Stimulated activated CD4-positive, alpha-beta T cell treated with anti-CD3 and anti-CD28 coated beads, Interleukin-12 subunit alpha, Interleukin-12 subunit beta, amount 100 ng/mL, for 48 hours (primary cell): Measurements from ENCODE around the gene PDSS2.
A peak's percentile ranks its signal among the peaks of the same experiment; 100 is the strongest.
"Not testable (repeated sequence)": the region's sequence is repeated elsewhere in the genome, so short reads cannot be mapped to it uniquely, and the experiment has no call there.

ENCODE experiments used
- DNase-seq, 3 donors: peaks; one replicate each; pipeline ENCODE4 v3.0.0-alpha.2; 2020; ENCODE audit warnings: low read depth in 2 of 3, low spot score in 1 of 3

Gene PDSS2

DNA sequence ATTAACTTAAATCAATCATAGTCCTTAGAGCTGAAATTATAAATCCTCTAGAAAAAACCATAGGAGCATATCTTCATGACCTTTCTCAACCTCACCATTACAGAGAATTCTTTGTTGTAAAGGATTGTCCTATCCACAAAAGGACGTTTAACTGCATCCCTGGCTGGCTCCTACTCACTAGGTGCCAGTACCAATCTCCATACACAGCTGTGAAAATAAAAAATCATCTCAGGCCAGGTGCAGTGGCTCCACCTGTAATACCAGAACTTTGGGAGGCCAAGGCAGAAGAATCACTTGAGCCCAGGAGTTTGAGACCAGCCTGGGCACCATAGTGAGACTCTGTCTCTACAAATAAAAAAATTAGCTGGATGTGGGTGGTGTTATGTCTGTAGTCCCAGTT lies 89.9 kb downstream of the PDSS2 start:
- no peak for DNase-seq

DNA sequence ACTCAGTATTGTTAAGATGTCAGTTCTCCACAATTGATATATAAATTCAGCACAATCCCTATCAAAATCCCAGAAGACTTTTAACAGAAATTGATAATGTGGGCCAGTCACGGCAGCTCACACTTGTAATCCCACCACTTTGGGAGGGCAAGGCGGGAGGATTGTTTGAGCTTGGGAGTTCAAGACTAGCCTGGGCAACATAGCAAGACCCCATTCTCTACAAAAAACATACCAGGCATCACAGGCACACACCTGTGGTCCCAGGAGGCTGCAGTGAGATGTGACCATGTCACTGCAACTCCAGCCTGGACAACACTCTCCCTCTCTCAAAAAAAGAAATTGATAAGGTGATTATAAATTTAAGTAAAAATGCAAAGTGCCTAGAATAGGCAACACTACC lies 90.9 kb downstream of the PDSS2 start:
- DNase-seq = no peak

DNA sequence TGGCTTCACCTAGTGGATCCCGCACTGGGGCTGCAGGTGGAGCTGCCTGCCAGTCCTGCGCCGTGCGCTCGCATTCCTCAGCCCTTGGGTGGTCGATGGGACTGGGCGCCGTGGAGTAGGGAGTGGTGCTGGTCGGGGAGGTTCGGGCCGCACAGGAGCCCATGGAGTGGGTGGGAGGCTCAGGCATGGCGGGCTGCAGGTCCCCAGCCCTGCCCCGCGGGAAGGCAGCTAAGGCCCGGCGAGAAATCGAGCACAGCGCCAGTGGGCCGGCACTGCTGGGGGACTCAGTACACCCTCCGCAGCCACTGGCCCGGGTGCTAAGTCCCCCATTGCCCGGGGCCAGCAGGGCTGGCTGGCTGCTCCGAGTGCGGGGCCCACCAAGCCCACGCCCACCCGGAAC lies 95.2 kb downstream of the PDSS2 start:
- DNase-seq = not testable (repeated sequence)

DNA sequence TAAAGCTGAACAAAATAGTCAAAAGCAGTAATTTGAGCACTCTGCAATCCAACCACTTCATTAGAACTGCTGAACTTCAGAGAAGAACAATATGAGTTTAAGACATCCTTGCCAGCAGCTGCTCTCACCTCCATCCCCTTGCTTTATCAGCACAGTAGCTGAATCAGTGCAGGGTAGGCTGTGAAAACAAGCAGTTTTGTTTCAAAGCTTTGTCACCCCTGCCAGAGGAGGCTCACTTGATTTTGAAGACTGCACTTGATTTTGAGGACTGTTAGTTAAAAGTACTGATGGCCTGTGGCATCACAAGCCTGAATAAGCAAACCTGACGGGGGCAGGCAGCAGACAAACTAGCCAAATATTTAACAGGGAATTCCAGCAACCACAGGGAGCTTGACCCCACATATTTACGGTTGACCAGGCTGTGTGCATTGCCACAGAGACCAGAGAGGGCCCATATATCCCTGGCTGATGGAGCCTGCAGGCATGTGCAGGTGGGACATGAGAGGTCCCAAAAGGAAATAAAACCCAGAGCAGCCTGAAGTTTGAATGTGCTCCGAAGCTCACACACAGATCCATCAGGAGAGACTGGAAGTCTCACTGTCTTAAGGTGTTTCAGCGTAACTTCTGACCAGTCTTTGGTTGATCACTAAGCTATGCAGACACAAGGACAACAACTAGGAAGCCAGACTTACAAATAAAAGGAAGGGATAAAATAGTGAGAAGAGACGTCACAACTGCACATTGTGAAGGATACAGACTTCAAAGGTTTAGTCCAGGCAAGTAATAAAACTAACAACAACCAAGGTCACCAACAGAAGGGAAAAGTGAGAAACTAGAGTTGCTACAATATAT lies 97.4 kb downstream of the PDSS2 start:
- DNase-seq = no peak

DNA sequence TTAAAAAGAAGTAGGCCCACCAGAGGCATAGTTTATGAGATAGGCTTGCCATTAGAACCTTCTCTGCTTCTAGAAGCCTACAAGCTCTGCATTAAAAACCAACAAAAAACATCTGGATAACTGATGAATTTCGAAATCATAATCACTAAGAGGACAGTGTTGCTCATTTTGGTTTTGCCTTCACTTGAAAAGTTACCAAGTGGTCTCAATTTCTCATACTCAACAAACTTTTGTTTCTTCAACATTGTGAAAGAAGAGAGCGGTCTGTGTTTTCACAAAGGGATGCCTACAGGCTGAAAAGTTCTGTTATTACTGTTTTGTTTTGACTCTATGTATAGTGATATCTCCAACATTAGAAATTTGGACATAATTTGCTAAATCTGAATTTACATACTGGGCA lies 98.9 kb downstream of the PDSS2 start:
- no peak for DNase-seq

DNA sequence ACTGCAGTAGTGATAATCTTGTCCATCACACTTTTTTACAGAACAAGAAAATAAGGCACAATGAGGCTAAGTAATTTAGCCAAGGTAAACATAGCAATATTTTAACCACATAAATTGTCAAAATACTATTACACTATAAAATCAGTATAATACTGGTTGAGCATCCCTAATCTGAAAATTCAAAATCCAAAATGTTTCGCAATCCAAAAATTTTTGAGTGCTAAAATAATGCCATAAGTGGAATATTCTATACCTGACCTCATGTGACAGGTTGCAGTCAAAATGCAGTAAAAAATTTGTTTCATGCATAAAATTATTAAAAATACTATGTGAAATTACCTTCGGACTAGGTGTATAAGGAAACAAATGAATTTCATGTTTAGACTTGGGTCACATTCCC lies 101.5 kb downstream of the PDSS2 start:
- no peak for DNase-seq

DNA sequence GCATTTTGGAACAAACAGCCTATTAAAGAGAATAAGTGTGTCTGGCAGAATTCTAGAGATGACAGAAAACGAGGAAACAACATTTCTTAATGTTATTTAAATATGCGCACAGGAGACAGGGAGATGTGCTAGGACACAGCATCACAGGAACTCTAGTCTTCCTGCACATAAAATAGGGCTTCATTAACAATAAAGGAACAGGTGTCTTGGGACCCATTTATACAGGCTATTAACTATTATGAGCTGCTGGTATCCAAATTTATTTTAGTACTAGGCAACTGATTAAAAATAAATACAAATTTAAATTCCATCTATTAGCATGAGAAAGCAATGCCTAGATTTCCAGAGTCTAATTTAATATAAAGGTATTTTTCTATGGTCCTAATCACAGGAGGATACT lies 102.3 kb downstream of the PDSS2 start:
- no peak for DNase-seq

DNA sequence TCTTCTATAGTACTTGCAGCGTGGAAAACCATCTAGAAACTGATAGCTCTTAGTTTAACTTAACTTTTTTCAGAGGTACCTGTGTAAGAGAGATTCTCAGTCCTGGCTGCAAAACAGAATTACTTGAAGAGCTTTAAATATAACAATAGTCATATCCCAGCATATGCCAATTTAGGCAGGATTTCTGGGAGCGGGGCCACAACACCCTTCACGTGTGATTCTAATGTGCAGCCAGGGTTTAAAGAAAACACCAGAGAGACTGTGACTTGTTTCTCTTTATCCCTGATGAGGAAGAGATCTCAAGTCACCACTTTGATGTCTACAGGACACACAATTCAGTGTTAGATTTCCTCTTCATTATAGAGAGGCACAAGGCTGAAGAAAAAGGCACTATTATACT lies 103.7 kb downstream of the PDSS2 start:
- no peak for DNase-seq

DNA sequence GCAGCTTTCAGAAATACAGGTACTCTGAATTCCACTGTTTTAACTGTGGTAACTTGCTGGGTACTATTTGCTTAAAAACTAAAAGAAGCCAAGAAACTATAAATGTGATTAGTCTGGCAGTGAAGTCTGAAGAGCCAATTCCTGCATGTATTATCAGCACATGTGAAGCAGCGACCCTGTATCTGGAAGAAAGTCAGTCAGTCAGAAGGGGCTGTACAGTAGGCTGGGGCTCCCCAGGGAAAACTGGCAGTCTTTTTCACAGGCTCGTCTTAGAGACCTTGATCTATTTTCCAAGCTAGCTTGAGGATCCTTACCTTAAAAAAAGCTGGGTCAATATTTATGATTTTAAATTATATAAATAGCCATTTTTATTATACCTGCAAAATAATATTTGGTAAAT lies 104.9 kb downstream of the PDSS2 start:
- DNase-seq = no peak

DNA sequence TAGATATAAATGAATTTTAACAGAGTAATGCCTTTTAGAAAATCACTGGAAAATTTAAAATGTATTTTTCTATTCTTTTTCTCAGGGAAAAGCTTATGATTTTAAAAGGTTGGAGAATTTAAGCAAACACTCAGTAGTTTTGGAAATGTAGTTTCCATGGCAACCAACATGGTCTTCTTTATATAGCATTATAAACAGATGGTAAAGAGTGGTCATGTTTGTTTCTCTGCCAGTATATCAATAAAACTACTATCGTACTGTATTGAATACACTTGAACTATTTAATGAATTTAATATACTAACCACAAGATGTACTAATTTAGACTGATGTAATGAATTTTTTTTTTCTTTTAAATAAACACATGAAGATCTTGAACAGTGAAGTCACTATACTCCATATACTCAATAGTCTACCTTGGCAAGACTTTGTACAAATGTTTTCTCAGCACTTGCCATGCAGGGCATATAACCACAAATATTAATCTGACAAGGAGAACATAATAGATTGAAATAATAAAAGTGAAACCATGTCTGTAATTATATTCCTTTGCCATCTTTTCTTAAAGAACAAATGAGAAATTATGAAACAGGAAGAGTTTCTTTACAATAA lies 105.5 kb downstream of the PDSS2 start:
- no peak for DNase-seq

DNA sequence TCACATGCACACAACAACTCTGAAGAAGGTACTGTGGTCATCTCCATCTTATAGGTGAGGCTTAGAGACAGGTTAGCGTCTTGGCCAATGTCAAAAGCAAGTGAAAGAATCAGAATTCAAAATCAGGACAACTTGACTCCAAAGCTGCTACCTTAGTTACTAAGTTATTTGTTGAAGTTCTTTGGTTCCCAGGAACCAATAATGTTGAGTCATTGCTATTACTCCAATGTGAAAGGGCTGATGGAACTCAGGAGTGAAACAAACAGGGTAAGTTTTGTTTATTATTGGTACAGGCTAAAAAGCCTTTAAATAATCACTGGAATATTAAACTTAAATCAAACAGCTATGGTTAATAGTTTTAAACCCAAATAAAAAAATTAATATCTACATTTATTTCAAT lies 111.1 kb downstream of the PDSS2 start:
- DNase-seq = no peak

DNA sequence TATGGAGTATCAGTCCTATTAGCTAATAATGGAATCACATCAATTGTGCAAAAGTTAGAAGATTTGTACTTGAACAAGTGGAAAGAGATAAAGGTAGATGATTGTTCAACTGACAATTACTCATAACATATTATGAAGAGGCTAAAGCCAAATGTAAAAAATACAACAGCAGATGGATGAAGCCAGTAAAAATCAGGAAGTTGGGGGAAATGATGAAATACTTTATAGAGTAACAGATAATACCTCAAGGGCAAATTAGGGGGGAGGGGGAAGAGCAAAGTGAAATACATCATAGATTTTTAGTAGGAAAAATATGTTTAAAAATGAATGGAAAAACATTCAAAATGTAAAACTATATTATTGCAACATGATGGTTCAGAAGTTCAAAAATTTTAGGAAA lies 114.0 kb downstream of the PDSS2 start:
- DNase-seq = no peak

DNA sequence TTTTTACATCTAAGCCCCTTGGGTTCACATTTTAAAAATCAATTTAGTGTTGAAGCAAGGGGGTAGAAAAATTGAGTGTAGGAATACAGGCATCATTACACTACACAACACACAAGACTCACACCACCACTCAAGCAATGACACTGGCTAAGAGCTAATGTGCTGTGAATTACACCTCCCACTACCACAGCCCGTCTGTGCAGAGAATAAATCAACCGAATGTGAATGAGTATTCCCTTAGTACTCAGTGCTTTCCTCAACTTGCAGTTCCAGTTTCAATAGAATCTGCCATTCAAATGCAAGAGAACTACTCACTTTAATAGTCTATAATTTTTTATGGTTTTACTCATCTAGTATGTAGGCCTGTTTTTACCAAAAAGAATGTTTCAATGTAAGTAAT lies 114.4 kb downstream of the PDSS2 start:
- DNase-seq = no peak

DNA sequence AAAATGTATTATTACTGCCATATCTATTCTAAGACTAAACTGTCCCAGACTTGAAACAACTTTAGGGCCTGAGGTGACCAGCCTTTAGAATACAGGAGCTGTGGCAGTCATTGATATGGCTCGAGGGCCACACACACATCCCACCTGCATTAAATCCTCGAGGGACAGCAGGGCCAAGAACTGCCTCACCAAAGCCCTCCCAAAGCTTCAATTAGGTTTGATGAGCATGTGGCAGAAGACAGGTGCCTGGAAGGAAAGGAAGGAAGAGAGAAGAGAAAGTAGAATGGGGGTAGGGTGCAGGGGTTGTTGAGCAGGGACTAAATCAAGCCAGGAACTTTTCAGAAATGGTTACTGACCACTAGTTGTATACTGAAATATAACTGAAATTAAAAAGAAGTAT lies 115.0 kb downstream of the PDSS2 start:
- no peak for DNase-seq

DNA sequence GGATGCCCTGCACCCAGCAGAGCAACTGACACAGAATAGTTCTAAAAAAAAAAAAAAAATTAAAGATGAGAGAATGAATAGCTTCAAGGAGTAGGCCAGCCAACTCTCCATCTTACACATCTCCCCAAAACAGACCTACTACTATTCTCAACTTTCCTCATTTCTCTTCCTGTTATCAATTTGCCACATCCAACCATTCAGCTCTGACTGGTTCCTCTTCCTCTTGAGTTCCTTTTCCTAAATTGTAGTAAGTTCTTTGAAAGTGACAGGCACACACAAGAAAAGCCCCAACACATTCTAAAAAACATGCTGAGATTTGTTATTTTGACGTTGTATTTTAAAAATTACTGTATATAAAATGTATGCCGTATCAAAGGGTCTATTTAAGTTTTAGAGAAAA lies 117.2 kb downstream of the PDSS2 start:
- DNase-seq = no peak

DNA sequence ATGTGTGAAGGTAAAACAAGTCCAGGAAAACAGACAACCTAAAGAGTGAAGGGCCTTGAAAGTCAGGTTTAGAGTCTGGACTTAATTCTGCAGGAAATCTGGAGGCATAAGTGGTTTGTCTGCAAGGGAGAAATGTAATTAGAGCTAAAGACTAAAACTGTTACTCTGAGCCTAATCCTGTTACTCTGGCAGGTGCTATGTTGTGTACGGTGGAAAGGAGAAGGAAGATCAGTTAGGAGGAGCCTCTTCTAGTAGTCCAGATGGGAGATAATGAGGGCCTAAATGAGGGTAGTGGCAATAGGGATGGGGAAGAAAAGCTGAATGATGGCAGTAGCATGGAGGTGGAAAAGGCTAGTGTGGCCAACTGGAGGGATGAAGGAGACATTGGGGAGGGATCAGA lies 118.5 kb downstream of the PDSS2 start:
- no peak for DNase-seq

DNA sequence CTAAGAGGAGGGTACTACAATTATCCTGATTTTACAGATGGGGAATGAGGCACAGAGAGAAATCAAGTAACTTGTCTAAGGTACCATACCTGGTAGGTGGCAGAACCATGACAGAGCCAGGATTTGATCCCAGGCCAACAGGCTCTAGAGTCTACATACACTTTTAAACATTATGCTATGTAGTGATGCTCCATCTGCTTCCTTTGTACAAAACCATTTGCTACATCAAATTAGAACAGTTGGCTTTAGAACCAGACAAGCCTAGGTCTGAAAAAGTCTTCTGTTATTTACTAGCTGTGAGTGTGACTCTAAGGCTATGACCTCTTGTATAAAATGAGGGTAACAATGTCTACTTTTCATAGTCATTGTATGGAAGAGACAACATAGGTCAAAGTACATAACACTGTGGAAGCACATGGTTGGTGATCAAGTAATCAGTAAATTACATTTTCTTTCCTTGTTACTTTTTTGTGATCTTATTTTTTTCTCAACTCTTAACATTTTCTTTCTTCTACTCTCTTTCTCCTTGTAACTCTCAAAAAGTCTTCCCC lies 122.1 kb downstream of the PDSS2 start:
- no peak for DNase-seq

DNA sequence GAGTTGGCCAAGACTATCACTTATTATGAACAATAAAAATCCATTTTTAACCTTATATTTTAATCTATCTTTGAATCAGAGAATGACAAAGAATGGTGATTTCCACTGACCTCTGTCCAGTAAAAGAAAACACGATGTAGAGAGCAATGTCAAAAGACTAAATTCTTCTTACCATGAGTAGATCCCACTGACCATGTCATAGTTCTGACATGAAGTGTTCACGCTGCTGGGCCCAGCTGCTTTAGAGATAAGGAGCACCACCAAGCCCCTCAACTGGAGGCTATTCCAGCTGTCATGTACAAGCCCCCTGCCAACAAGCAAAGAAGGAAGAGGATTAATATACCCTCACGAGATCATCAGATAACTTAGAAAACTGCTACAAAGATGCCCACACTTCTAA lies 125.3 kb downstream of the PDSS2 start:
- DNase-seq = no peak

DNA sequence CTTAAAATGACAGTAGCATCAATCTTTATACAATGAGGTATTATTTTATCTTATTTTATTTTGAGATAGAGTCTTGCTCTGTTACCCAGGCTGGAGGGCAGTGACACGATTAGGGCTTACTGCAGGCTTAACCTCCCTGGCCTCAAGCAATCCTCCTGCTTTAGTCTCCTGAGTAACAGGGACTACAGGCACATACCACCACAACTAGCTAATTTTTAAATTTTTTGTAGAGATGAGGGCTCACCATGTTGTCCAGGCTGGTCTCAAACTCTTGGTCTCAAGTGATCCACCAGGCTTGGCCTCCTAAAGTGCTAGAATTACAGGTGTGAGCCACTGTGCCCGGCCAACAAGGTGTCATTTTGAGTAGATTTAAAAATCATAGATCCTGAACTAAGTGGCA lies 125.9 kb downstream of the PDSS2 start:
- DNase-seq = no peak

DNA sequence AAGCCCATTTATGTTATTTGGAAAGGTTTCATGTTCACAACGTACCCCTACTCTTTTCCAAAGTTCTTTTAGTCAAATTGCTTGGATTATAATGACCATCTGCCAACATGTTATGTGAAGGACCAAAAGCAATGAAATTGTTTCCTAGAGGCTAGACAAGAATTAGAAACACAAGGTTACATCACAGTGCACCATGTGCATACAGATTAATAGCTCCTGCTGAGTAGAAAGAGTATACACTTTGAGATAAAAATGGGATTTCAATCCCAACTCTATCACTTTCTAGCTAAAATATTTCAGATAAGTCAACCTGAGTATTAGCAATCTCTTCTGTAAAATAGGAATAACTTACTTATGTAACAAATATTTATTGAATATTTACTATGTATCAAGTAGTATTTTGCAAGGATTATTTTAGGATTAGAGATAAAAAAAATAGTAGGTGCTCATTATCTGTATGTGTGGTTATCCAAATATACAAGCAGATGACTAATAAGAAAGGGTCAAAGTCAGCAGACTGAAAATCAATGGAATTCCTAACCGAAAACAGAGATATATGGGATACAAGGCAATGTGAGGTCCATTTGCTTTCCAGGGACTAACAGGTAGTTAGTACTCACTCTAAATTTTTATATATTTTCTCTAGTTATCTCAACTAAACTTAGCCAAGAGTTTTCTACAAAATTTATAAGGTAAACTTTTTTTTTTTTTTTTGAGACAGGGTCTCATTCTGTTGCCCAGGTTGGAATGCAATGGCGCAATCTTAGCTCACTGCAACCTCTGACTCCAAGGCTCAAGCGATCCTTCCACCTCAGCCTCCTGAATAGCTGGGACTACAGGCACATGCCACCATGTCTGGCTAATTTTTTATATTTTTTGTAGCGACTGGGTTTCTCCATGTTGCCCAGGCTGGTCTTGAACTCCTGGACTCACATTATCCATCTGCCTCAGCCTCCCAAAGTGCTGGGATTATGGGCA lies 127.7 kb downstream of the PDSS2 start:
- no peak for DNase-seq

DNA sequence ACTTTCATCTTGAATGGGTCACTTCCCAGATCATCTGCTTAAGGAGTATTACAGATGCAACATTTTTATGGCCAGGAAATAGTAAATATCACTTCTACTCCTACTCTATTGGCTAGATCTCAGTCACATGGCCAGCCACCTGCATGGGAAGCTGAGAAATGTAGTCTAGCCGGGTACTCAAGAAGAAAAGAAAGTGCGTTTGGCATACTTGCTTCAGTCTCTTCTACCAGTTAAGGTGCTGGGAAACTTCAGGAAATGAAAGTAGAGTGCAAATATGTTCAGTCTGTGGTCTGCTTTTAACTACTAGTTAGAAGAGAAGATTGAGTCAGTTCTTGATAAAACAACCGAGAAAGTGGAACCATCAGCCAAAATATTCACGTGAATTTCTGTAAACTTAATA lies 129.2 kb downstream of the PDSS2 start:
- DNase-seq = peak in 1 of 3 donors; percentile 5
